Measurements from ENCODE around the gene BIRC6. TPM values are rescaled to one million over a fixed set of nuclear protein-coding genes. Genes with fewer than 3 reads are reported as not detected.
"Not testable (repeated sequence)": the region's sequence is repeated elsewhere in the genome, so short reads cannot be mapped to it uniquely, and the experiment has no call there.

BIRC6 gene
- total RNA-seq, 1 donor from 2014 or later: 123 TPM

DNA sequence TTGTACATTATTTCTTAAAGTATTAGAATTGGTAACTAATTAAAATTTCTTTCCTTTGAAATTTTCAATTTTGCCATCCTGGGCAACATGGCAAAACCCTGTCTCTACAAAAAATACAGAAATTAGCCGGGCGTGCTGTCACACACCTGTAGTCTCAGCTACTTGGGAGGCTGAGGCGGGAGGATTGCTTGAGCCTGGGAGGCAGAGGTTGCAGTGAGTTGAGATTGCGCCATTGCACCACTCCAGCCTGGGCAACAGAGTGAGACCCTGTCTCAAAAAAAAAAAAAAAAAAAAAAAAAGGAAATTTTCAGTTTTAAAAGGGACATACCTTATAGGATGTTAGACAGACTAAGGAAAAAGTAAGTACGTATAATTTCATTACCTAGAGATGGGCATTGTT is 14.1 kb downstream of the BIRC6 start:
- intact Hi-C loops (cut with micrococcal nuclease): not testable (repeated sequence)

DNA sequence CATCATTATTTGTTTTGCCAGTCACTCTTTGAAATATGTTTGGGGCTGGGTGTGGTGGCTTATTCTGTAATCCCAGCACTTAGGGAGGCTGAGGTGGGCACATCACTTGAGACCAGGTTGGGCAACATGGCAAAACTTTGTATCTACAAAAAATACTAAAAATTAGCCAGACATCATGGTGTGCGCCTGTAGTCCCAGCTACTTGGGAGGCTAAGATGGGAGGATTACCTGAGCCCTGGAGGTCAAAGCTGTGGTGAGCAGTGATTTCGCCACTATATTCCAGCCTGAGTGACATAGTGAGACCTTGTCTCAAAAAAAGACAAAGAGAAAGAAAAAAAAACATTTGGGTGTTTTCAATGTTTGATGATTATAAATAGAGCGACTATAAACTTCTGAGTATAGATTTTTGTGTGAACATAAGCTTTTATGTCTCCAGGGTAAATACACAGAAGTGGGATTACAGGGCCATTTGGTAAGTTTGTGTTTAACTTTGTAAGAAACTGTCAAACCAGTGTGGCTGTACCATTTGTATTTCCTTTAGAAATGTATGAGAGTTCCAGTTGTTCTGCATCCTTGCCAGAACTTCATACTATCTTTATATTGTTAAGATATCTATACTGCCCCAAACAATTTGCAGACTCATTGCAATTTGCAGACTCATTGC is 15.8 kb downstream of the BIRC6 start:
- intact Hi-C loops (cut with micrococcal nuclease): no loop called here

GRCh38 chr2:32375228-32375892 is 18.5 kb downstream of the BIRC6 start:
- intact Hi-C loops (cut with micrococcal nuclease): no loop called here

DNA sequence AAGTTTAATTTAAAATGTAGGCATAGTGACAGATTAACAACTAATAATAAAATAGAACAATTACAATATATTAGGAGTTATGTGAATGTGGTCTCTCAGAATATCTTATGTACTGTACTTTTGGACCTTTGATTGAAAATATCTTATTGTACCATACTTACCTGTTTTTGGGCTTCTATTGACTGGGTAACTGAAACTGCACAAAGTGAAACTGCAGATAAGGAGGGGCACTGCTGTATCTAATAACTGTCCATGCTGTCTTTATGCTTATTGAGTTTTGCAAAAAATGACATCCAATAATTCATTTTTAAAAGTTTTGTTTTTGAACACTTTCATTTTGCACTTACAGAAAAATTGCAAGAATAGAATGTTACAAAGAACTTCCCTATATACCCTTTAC is 19.9 kb downstream of the BIRC6 start:
- intact Hi-C loops (cut with micrococcal nuclease): no loop called here

GRCh38 chr2:32377928-32378327 is 21.1 kb downstream of the BIRC6 start:
- intact Hi-C loops (cut with micrococcal nuclease): no loop called here

- intact Hi-C loops (cut with micrococcal nuclease): no loop called here
These were observed 22.5 kb downstream of the BIRC6 start for GRCh38 chr2:32379352-32379751.

DNA sequence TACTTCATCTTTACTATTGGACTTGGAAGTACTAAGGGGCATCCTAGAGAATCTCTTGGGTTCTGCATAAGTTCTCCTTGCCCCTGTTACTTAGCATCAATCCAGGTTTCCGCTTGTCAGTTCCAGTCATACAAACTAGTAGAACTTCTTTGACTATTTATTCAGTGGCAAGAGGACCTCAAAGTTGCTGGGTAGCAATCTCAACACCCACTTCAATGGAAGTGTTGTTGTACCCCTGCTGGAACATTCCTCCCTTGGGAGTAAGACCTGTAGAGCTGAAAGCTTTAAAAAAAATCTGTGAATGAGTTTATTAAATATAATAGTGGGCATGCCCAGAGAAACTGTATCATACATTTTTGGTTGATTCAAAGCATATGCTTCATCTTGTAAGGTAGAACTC is 27.0 kb downstream of the BIRC6 start:
- intact Hi-C loops (cut with micrococcal nuclease): no loop called here

GRCh38 chr2:32384529-32384928 is 27.7 kb downstream of the BIRC6 start:
- intact Hi-C loops (cut with micrococcal nuclease): no loop called here

GRCh38 chr2:32386739-32387138 is 29.9 kb downstream of the BIRC6 start:
- intact Hi-C loops (cut with micrococcal nuclease): no loop called here

GRCh38 chr2:32399221-32399620 is 42.4 kb downstream of the BIRC6 start:
- intact Hi-C loops (cut with micrococcal nuclease): no loop called here

GRCh38 chr2:32402091-32402490 is 45.3 kb downstream of the BIRC6 start:
- intact Hi-C loops (cut with micrococcal nuclease): no loop called here

- intact Hi-C loops (cut with micrococcal nuclease): no loop called here
These were observed 47.0 kb downstream of the BIRC6 start for GRCh38 chr2:32403782-32404181.

- intact Hi-C loops (cut with micrococcal nuclease): no loop called here
These were observed 47.9 kb downstream of the BIRC6 start for GRCh38 chr2:32404691-32405090.

DNA sequence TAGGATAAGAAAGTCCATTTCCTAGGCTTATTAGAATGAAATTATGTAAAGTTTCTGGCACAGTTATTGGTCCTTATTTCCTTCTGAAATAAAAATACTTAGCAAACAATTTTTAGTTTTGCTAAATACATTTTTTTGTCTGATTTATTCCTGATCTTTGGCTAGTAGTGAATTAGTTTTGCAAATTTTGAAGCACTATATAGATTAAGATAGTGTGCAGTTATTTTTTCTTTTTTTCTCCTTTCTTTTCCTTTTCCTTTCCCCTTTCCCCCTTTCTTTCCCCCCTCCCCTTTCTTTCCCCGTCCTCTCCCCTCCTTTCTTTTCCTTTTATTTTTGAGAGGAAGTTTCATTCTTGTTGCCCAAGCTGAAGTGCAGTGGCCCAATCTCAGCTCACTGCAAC is 59.7 kb downstream of the BIRC6 start:
- intact Hi-C loops (cut with micrococcal nuclease): loop anchor here (5.0 kb wide), 1 partner anchor 1704 kb away; no protein-coding TSS in a partner anchor

- intact Hi-C loops (cut with micrococcal nuclease): loop anchor here (5.0 kb wide), 1 partner anchor 1705 kb away; no protein-coding TSS in a partner anchor
These were observed 60.8 kb downstream of the BIRC6 start for GRCh38 chr2:32417659-32418058.

GRCh38 chr2:32418778-32419177 is 62.0 kb downstream of the BIRC6 start:
- intact Hi-C loops (cut with micrococcal nuclease): loop anchor here (5.0 kb wide), 1 partner anchor 1706 kb away; no protein-coding TSS in a partner anchor

GRCh38 chr2:32422133-32422532 is 65.3 kb downstream of the BIRC6 start:
- intact Hi-C loops (cut with micrococcal nuclease): no loop called here

DNA sequence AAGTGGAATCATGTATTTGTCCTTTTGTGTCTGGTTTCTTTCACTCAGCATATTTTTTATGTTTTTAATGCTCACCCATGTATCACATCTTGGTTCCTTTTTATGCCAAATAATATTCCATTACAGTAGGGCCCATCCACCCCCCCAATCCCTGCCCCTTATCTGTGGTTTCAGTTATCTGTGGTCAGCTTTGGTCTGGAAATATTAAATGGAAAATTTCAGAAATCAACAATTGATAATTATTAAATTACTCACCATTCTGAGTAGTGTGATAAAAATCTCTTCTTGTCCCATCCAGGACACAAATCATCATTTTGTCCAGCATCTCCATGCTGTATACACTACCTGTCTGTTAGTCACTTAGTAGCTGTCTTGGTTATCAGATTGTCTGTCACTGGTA is 66.7 kb downstream of the BIRC6 start:
- intact Hi-C loops (cut with micrococcal nuclease): no loop called here

DNA sequence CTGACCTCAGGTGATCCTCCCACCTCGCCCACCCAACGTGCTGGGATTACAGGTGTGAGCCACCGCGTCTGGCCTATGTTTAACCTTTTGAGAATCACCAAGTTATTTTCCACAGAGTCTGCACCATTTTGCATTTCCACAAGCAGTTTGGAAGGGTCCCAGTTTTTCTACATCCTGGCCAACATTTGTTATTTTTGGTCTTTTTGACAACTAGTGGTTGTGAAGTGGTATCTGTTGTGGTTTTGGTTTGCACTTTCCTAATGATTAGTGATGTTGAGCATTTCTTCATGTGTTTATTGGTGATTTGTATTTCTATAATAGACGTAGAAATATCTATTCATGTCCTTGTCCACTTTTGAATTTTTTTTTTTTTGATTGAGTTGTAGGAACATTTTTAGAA is 67.9 kb downstream of the BIRC6 start:
- intact Hi-C loops (cut with micrococcal nuclease): no loop called here

DNA sequence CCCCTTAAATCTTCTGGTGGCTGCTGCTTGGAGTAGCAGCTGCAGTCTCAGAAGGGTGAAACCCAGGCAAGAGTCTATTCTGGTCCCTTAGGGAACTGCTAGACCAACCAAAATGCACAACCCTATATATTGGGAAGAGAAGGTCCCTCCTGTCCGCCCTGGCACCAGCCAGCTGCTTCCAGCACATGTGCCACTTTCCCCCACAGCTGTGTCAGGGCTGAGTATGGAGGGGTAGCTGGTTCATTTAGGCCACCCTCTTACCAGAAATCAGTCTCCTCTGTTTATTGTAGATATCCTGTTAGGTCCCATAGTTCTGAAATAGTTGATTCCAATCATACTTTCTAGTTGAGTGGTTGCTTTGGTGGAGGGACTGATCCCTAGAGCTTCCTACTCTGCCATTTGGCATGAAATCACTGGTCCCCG is 68.9 kb downstream of the BIRC6 start:
- intact Hi-C loops (cut with micrococcal nuclease): no loop called here

- intact Hi-C loops (cut with micrococcal nuclease): no loop called here
These were observed 71.1 kb downstream of the BIRC6 start for GRCh38 chr2:32427672-32428610.

- intact Hi-C loops (cut with micrococcal nuclease): no loop called here
These were observed 74.0 kb downstream of the BIRC6 start for GRCh38 chr2:32430804-32431203.

Data from T-helper 1 cell treated with Interleukin-12 subunit alpha and Interleukin-12 subunit beta and Interleukin-4 antibody, amounts not matched to agents 30 ng/mL and 1 ng/mL, for 36 hours (primary cell).